Bronchial epithelial cell (primary cell): ENCODE measurements around the gene FADS2. TPM values are rescaled to one million over a fixed set of nuclear protein-coding genes. Genes with fewer than 3 reads are reported as not detected.
A peak's percentile ranks its signal among the peaks of the same experiment; 100 is the strongest.

Source experiments
- DNase-seq: peaks from one replicate; pipeline ENCODE4 v3.0.0-alpha.2; 2010; ENCODE audit warnings: low read depth
- FAIRE-seq: peaks from 2 replicates; lab custom pipeline; 2011; peaks lifted over from hg19 to GRCh38; lab: Jason Lieb, UNC
- H3K27me3 ChIP-seq: 2 replicates; pipeline ENCODE4 v1.5.1; 2011; ENCODE audit warnings: low read length; ENCODE audit not compliant: control insufficient read depth, insufficient read depth
- H3K36me3 ChIP-seq: 2 replicates; pipeline ENCODE4 v1.5.1; 2011; ENCODE audit warnings: low read length; ENCODE audit not compliant: control insufficient read depth, insufficient read depth
- H3K4me3 ChIP-seq: 2 replicates; pipeline ENCODE4 v1.5.1; 2011; ENCODE audit warnings: mild to moderate bottlenecking, low read depth, low read length, control low read depth
- CTCF ChIP-seq: IDR thresholded peaks from 2 replicates; pipeline ENCODE4 v1.5.1; 2011; ENCODE audit warnings: mild to moderate bottlenecking, moderate library complexity, low read length, control low read depth, inconsistent platforms; ENCODE audit not compliant: insufficient read depth, severe bottlenecking
- total RNA-seq: library from RNA; depleted of rRNA; stranded (reverse); fragments of >200 nt; gene quantifications from 2 replicates; pipeline ENCODE4 v1.2.1, GENCODE V29; 2014

FADS2 gene
- total RNA-seq, 1 donor from 2014 or later = 34.2 TPM

DNA sequence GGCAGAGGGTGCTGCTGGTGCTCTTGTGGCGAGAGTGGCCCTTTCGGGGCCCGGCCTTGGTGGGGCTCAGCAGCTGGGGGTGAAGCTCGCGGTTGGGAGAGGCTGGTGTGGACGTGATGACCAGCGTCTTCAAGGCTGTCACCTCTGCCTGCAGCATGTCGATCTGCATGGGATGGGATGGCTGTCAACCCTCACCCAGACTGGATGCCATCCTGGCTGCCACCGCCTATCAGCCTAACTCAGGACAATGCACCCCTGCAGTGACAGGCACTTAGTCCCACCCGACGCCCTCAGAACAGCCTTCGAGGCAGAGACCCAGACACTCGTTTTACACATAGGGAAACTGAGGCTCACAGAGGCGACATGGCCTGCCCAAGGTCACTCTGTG is 78.4 kb downstream of the FADS2 start:
- peaks cover 4% of the 10 kb centered on the region for H3K27me3 ChIP-seq
- H3K36me3 ChIP-seq = no peaks in the 10 kb centered on the region
- H3K4me3 ChIP-seq = no peak overlapping the region
- no peak for TF ChIP-seq CTCF
- DNase-seq (no peak), FAIRE-seq (no peak)

GRCh38 chr11:61907282-61907681 is 79.2 kb downstream of the FADS2 start:
- no peak for DNase-seq
- peaks cover 4% of the 10 kb centered on the region for H3K27me3 ChIP-seq
- no peak for FAIRE-seq
- no peak overlapping the region for H3K4me3 ChIP-seq
- H3K36me3 ChIP-seq = no peaks in the 10 kb centered on the region
- TF ChIP-seq CTCF = no peak

GRCh38 chr11:61907871-61908729 is 80.0 kb downstream of the FADS2 start:
- DNase-seq (no peak), FAIRE-seq (peak; percentile 47)
- no peaks in the 10 kb centered on the region for H3K36me3 ChIP-seq
- H3K27me3 ChIP-seq = peaks cover 4% of the 10 kb centered on the region
- TF ChIP-seq CTCF = no peak
- H3K4me3 ChIP-seq = no peak overlapping the region

GRCh38 chr11:61908730-61909316 is 80.7 kb downstream of the FADS2 start:
- FAIRE-seq = no peak

More at GRCh38 chr11:61908730-61909316, 80.7 kb downstream of the FADS2 start:
- TF ChIP-seq CTCF = no peak
- Histone ChIP-seq H3K4me3 (no peak overlapping the region), H3K27me3 (peaks cover 5% of the 10 kb centered on the region), H3K36me3 (no peaks in the 10 kb centered on the region)
- DNase-seq = no peak
